Smooth muscle cell (in vitro differentiated cells): ENCODE measurements around the gene SHC3. TPM values are rescaled to one million over a fixed set of nuclear protein-coding genes. Genes with fewer than 3 reads are reported as not detected.

ENCODE experiments used
- DNase-seq: peaks from one replicate; lab custom pipeline; 2025; ENCODE audit not compliant: unreplicated experiment; lab: John Stamatoyannopoulos, UW
- H2AFZ ChIP-seq: fragments of 200-600 bp; sonication (generic); 2 replicates; pipeline ENCODE4 v1.6.0; 2016; ENCODE audit warnings: antibody characterized with exemption, low read depth, mild to moderate bottlenecking
- H3F3A ChIP-seq: fragments of 200-600 bp; sonication (generic); 2 replicates; pipeline ENCODE4 v1.6.0; 2017; ENCODE audit warnings: antibody characterized with exemption, low read depth
- H3K27ac ChIP-seq: fragments of 200-600 bp; sonication (generic); 2 replicates; pipeline ENCODE4 v1.5.1; 2016; ENCODE audit warnings: low read depth, mild to moderate bottlenecking
- H3K27me3 ChIP-seq: fragments of 200-600 bp; sonication (generic); 2 replicates; pipeline ENCODE4 v1.6.1; 2016; ENCODE audit warnings: low read depth, mild to moderate bottlenecking
- H3K36me3 ChIP-seq: fragments of 200-600 bp; sonication (generic); 2 replicates; pipeline ENCODE4 v1.5.1; 2016; ENCODE audit warnings: low read depth
- H3K4me1 ChIP-seq: fragments of 200-600 bp; sonication (generic); 2 replicates; pipeline ENCODE4 v1.5.1; 2016; ENCODE audit warnings: low read depth
- H3K4me2 ChIP-seq: fragments of 200-600 bp; sonication (generic); 2 replicates; pipeline ENCODE4 v1.6.0; 2016; ENCODE audit warnings: mild to moderate bottlenecking
- H3K4me3 ChIP-seq: fragments of 200-600 bp; sonication (generic); 2 replicates; pipeline ENCODE4 v1.5.1; 2016; ENCODE audit warnings: mild to moderate bottlenecking
- H3K79me2 ChIP-seq: fragments of 200-600 bp; sonication (generic); 2 replicates; pipeline ENCODE4 v1.6.0; 2016; ENCODE audit warnings: low read depth, mild to moderate bottlenecking
- H3K9ac ChIP-seq: fragments of 200-600 bp; sonication (generic); 2 replicates; pipeline ENCODE4 v1.6.0; 2016; ENCODE audit warnings: low read depth
- H3K9me3 ChIP-seq: fragments of 200-600 bp; sonication (generic); replicated peaks from 2 replicates; pipeline ENCODE4 v1.5.1; 2016; ENCODE audit warnings: low read depth
- H4K20me1 ChIP-seq: fragments of 200-600 bp; sonication (generic); 2 replicates; pipeline ENCODE4 v1.6.0; 2016; ENCODE audit warnings: low read depth
- CTCF ChIP-seq: fragments of 200-600 bp; sonication (generic); IDR thresholded peaks from 2 replicates; pipeline ENCODE4 v1.5.1; 2017; ENCODE audit warnings: borderline replicate concordance, mild to moderate bottlenecking, antibody characterized with exemption; ENCODE audit not compliant: insufficient read depth, poor library complexity, severe bottlenecking
- WGBS: methylation state at CpG from one replicate; pipeline ENCODE4 v1.1.7; 2016; ENCODE audit warnings: low lambda C conversion rate; 5-methylcytosine and 5-hydroxymethylcytosine counted together
- polyA plus RNA-seq: library from polyadenylated mRNA; unstranded; fragments of >200 nt; fragmentation: Nextera tagmentation; extraction: Ambion mirVana; gene quantifications from 2 replicates; pipeline ENCODE4 v1.2.1, GENCODE V29; 2016
- total RNA-seq: library from RNA; depleted of rRNA; stranded (reverse); fragments of >200 nt; gene quantifications from 2 replicates; pipeline ENCODE4 v1.2.3, GENCODE V29; 2014

The SHC3 gene
- total and polyA plus RNA-seq, 2 experiments from 2014 or later, result 0.38 to 0.67 TPM

- Histone ChIP-seq H3K4me2 (no peak overlapping the region), H3F3A (peaks cover 3% of the 10 kb centered on the region), H4K20me1 (no peaks in the 10 kb centered on the region), H3K9me3 (peaks cover 3% of the 10 kb centered on the region), H3K27me3 (no peaks in the 10 kb centered on the region), H3K79me2 (no peaks in the 10 kb centered on the region), H3K4me1 (no peaks in the 10 kb centered on the region), H3K9ac (no peak overlapping the region), H2AFZ (no peak overlapping the region), H3K36me3 (no peaks in the 10 kb centered on the region), H3K27ac (no peak overlapping the region), H3K4me3 (no peak overlapping the region)
- DNase-seq, result no peak
- TF ChIP-seq CTCF, result no peak
- 89% methylated on average over 3 of the region's 3 CpGs for WGBS
These were observed 42.9 kb downstream of the SHC3 start for GRCh38 chr9:89135591-89136166.

- TF ChIP-seq CTCF, result no peak
- no peaks in the 10 kb centered on the region for H3K27me3 ChIP-seq
- H3F3A ChIP-seq, result peaks cover 3% of the 10 kb centered on the region
- no peaks in the 10 kb centered on the region for H3K36me3 ChIP-seq
- no peaks in the 10 kb centered on the region for H4K20me1 ChIP-seq
- H3K27ac ChIP-seq, result no peak overlapping the region
- no peaks in the 10 kb centered on the region for H3K4me1 ChIP-seq
- H3K4me2 ChIP-seq, result no peak overlapping the region
- no peaks in the 10 kb centered on the region for H3K79me2 ChIP-seq
- no peak overlapping the region for H3K9ac ChIP-seq
- no peak overlapping the region for H2AFZ ChIP-seq
- H3K4me3 ChIP-seq, result no peak overlapping the region
- WGBS, result 81% methylated on average over 1 of the region's 1 CpG
- H3K9me3 ChIP-seq, result peaks cover 3% of the 10 kb centered on the region
- no peak for DNase-seq
These were observed 43.9 kb downstream of the SHC3 start for GRCh38 chr9:89134709-89135108.

- Histone ChIP-seq H3F3A (no peaks in the 10 kb centered on the region), H2AFZ (no peak overlapping the region), H4K20me1 (no peaks in the 10 kb centered on the region), H3K27me3 (no peaks in the 10 kb centered on the region), H3K4me3 (no peak overlapping the region), H3K79me2 (no peaks in the 10 kb centered on the region), H3K9ac (no peak overlapping the region), H3K9me3 (no peaks in the 10 kb centered on the region), H3K27ac (no peak overlapping the region), H3K4me1 (no peaks in the 10 kb centered on the region), H3K36me3 (no peaks in the 10 kb centered on the region), H3K4me2 (no peak overlapping the region)
- WGBS, result 84% methylated on average over 2 of the region's 2 CpGs
- DNase-seq, result no peak
- no peak for TF ChIP-seq CTCF
These were observed 55.7 kb downstream of the SHC3 start for GRCh38 chr9:89122949-89123348.

GRCh38 chr9:89120704-89121103 is 57.9 kb downstream of the SHC3 start:
- no peak overlapping the region for H3K4me3 ChIP-seq
- H3K9ac ChIP-seq, result no peak overlapping the region
- no peaks in the 10 kb centered on the region for H3K9me3 ChIP-seq
- no peak for DNase-seq
- no peaks in the 10 kb centered on the region for H3K27me3 ChIP-seq
- H2AFZ ChIP-seq, result no peak overlapping the region
- no peaks in the 10 kb centered on the region for H4K20me1 ChIP-seq
- H3F3A ChIP-seq, result no peaks in the 10 kb centered on the region
- no peak for TF ChIP-seq CTCF
- no peaks in the 10 kb centered on the region for H3K4me1 ChIP-seq
- H3K4me2 ChIP-seq, result no peak overlapping the region
- H3K27ac ChIP-seq, result no peak overlapping the region
- H3K36me3 ChIP-seq, result no peaks in the 10 kb centered on the region
- 95% methylated on average over 3 of the region's 3 CpGs for WGBS
- no peaks in the 10 kb centered on the region for H3K79me2 ChIP-seq
